ENCODE measurements around the gene MALSU1.

MALSU1 gene

DNA sequence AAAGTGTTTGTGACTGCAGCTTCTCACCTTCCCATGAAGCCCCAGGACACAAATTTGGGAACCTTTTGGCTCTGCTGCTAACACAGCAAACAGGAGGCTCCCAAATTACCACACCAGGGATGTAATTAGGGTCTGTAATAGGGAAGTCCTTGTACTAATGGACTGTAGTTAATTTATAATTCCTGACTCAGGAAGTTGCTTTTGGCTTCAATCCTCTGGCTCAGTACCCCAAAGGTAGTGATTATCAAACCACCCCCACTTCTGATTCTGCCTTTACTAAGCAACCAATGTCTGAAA is 3.8 kb upstream of the MALSU1 start:
- H3K9me2 ChIP-seq (replicated peaks; ENCODE audit: control insufficient read depth, low read length) = no peaks in the 10 kb centered on the region
- H3K4me3 ChIP-seq (ENCODE audit: low read length) = no peak overlapping the region

GRCh38 chr7:23298141-23298881 is 828 bp upstream of the MALSU1 start:
- H3K79me2 ChIP-seq (ENCODE audit: control insufficient read depth, low read length) = peaks cover 38% of the 10 kb centered on the region

More for the DNA sequence above, 3.8 kb upstream of the MALSU1 start:
- Histone ChIP-seq H4K20me1 (ENCODE audit: control insufficient read depth, insufficient read depth, low read depth, low read length) (0 out of 2 replicates have a peak, but pooled peaks cover 2% of the 10 kb centered on the region), H3K27me3 (ENCODE audit: control insufficient read depth, low read length) (no peaks in the 10 kb centered on the region), H3F3A (ENCODE audit: control insufficient read depth, insufficient read depth) (0 out of 2 replicates have a peak, but pooled peaks cover 3% of the 10 kb centered on the region), H3K9me3 (ENCODE audit: control insufficient read depth, insufficient read depth, low read length) (no peaks in the 10 kb centered on the region), H3K4me2 (ENCODE audit: low read length) (no peak overlapping the region), H3K36me3 (ENCODE audit: control insufficient read depth, low read length) (peaks cover 9% of the 10 kb centered on the region; the same call in 1 of the 2 replicates), H3K79me2 (ENCODE audit: control insufficient read depth, low read length) (peaks cover 12% of the 10 kb centered on the region), H3K4me1 (ENCODE audit: control insufficient read depth, low read length) (peaks cover 12% of the 10 kb centered on the region), H3K27ac (ENCODE audit: low read depth, low read length) (no peak overlapping the region)
- TF ChIP-seq EZH2phosphoT487 (IDR thresholded peaks at IDR 0.05; ENCODE audit: borderline replicate concordance, low read length) = no peak
- TF ChIP-seq, protein P1, sequence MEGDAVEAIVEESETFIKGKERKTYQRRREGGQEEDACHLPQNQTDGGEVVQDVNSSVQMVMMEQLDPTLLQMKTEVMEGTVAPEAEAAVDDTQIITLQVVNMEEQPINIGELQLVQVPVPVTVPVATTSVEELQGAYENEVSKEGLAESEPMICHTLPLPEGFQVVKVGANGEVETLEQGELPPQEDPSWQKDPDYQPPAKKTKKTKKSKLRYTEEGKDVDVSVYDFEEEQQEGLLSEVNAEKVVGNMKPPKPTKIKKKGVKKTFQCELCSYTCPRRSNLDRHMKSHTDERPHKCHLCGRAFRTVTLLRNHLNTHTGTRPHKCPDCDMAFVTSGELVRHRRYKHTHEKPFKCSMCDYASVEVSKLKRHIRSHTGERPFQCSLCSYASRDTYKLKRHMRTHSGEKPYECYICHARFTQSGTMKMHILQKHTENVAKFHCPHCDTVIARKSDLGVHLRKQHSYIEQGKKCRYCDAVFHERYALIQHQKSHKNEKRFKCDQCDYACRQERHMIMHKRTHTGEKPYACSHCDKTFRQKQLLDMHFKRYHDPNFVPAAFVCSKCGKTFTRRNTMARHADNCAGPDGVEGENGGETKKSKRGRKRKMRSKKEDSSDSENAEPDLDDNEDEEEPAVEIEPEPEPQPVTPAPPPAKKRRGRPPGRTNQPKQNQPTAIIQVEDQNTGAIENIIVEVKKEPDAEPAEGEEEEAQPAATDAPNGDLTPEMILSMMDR (IDR thresholded peaks at IDR 0.05; ENCODE audit: low read depth, low read length, poor library complexity, severe bottlenecking) = no peak

DNA sequence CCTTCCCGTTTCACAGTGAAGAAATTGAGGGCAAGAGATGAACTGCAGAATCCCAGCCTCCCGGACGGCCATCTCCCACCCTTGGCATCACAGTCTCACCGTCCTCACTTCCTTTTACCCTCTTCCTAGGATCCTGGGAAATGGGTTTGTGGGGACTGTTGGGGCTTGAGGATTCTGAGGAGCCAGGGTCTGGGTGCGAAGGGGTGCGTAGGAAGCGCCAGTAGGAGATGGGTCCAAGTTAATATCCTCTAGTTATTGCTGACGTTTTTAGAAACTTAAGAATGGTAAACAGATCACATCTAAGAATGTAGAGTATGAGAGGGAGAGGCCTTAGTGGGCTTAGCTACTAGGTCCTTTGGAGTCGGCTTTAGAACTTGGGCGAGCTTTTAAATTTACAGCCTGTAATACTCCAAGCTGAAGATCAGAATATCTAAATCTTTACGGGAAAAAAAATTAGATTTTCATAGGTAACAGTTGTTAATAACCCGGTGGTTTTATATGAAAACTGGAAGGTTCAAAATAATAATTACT is 696 bp downstream of the MALSU1 start:
- Histone ChIP-seq H3K4me1 (ENCODE audit: control insufficient read depth, low read length) (peaks cover 20% of the 10 kb centered on the region), H3K9me3 (ENCODE audit: control insufficient read depth, insufficient read depth, low read length) (no peaks in the 10 kb centered on the region), H3K27ac (ENCODE audit: low read depth, low read length) (peak overlapping the region; percentile 8; the same call in 1 of the 2 replicates), H3K79me2 (ENCODE audit: control insufficient read depth, low read length) (peaks cover 54% of the 10 kb centered on the region), H3F3A (ENCODE audit: control insufficient read depth, insufficient read depth) (peaks cover 10% of the 10 kb centered on the region), H3K27me3 (ENCODE audit: control insufficient read depth, low read length) (no peaks in the 10 kb centered on the region), H4K20me1 (ENCODE audit: control insufficient read depth, insufficient read depth, low read depth, low read length) (peaks cover 6% of the 10 kb centered on the region; the same call in 1 of the 2 replicates), H3K4me2 (ENCODE audit: low read length) (peak overlapping the region; percentile 69), H3K9me2 (replicated peaks; ENCODE audit: control insufficient read depth, low read length) (no peaks in the 10 kb centered on the region), H3K4me3 (ENCODE audit: low read length) (peak overlapping the region; percentile 81), H3K36me3 (ENCODE audit: control insufficient read depth, low read length) (peaks cover 38% of the 10 kb centered on the region)
- TF ChIP-seq EZH2phosphoT487 (IDR thresholded peaks at IDR 0.05; ENCODE audit: borderline replicate concordance, low read length) = no peak

More at GRCh38 chr7:23298141-23298881, 828 bp upstream of the MALSU1 start:
- H4K20me1 ChIP-seq (ENCODE audit: control insufficient read depth, insufficient read depth, low read depth, low read length) = peaks cover 6% of the 10 kb centered on the region; the same call in 1 of the 2 replicates
- H3K9me3 ChIP-seq (ENCODE audit: control insufficient read depth, insufficient read depth, low read length) = no peaks in the 10 kb centered on the region
- H3K27me3 ChIP-seq (ENCODE audit: control insufficient read depth, low read length) = no peaks in the 10 kb centered on the region
- H3K4me3 ChIP-seq (ENCODE audit: low read length) = peak overlapping the region; percentile 81
- H3K4me2 ChIP-seq (ENCODE audit: low read length) = peak overlapping the region; percentile 69
- peaks cover 31% of the 10 kb centered on the region for H3K36me3 ChIP-seq (ENCODE audit: control insufficient read depth, low read length)
- no peaks in the 10 kb centered on the region for H3K9me2 ChIP-seq (replicated peaks; ENCODE audit: control insufficient read depth, low read length)
- TF ChIP-seq, protein P1 (IDR thresholded peaks at IDR 0.05; ENCODE audit: low read depth, low read length, poor library complexity, severe bottlenecking) = no peak
- no peak for TF ChIP-seq EZH2phosphoT487 (IDR thresholded peaks at IDR 0.05; ENCODE audit: borderline replicate concordance, low read length)
- H3F3A ChIP-seq (ENCODE audit: control insufficient read depth, insufficient read depth) = peaks cover 6% of the 10 kb centered on the region; the same call in 1 of the 2 replicates
- peaks cover 20% of the 10 kb centered on the region for H3K4me1 ChIP-seq (ENCODE audit: control insufficient read depth, low read length)
- H3K27ac ChIP-seq (ENCODE audit: low read depth, low read length) = peak overlapping the region; percentile 20

Data from DOHH2 (cell line).